Left ventricle myocardium inferior (tissue), 1 donor: Measurements from ENCODE around the gene COL21A1. TPM values are rescaled to one million over a fixed set of nuclear protein-coding genes. Genes with fewer than 3 reads are reported as not detected.

ENCODE experiments used
- DNase-seq: peaks from one replicate; pipeline ENCODE4 v3.0.0-alpha.2; 2020
- H3K27ac ChIP-seq: fragments of 200-600 bp; replicated peaks from 2 replicates; pipeline ENCODE4 v1.8.0; 2021
- H3K27me3 ChIP-seq: fragments of 200-600 bp; 2 replicates; pipeline ENCODE4 v1.8.0; 2021; ENCODE audit warnings: low read depth
- H3K36me3 ChIP-seq: fragments of 200-600 bp; 2 replicates; pipeline ENCODE4 v1.8.0; 2021
- H3K4me1 ChIP-seq: fragments of 200-600 bp; 2 replicates; pipeline ENCODE4 v1.8.0; 2021
- H3K4me3 ChIP-seq: fragments of 200-600 bp; 2 replicates; pipeline ENCODE4 v1.8.0; 2021; ENCODE audit warnings: mild to moderate bottlenecking, moderate library complexity
- H3K9me3 ChIP-seq: fragments of 200-600 bp; replicated peaks from 2 replicates; pipeline ENCODE4 v1.8.0; 2021
- intact Hi-C: fragments of 100-400 bp; cut with micrococcal nuclease; formaldehyde crosslinking; loops from one replicate; pipeline ENCODE4 v1.11.0; 2022
- total RNA-seq: library from RNA; stranded (reverse); fragmentation: NEBNext Ultra II Directional; extraction: Animal tissue kit (Norgen Biotek cat#: 25700); gene quantifications from one replicate; pipeline ENCODE4 v1.2.1, GENCODE V29; 2021
- TF ChIP-seq, protein P1 (sequence below): fragments of 200-600 bp; IDR thresholded peaks from 2 replicates; pipeline ENCODE4 v1.8.0; 2021; ENCODE audit warnings: antibody characterized with exemption, mild to moderate bottlenecking, borderline replicate concordance
- donor health status: DM: no; HTN: yes; CAD: no; lungs with severe emphysema.

Gene COL21A1
- total RNA-seq, 1 donor from 2014 or later: 54.3 TPM

GRCh38 chr6:56188429-56188828, 59.0 kb downstream of the COL21A1 start:
- no peak for DNase-seq
- Histone ChIP-seq H3K4me3 (no peak overlapping the region), H3K9me3 (peaks cover 24% of the 10 kb centered on the region), H3K27me3 (no peaks in the 10 kb centered on the region), H3K27ac (no peak overlapping the region), H3K4me1 (no peaks in the 10 kb centered on the region), H3K36me3 (no peaks in the 10 kb centered on the region)
- TF ChIP-seq, protein P1, sequence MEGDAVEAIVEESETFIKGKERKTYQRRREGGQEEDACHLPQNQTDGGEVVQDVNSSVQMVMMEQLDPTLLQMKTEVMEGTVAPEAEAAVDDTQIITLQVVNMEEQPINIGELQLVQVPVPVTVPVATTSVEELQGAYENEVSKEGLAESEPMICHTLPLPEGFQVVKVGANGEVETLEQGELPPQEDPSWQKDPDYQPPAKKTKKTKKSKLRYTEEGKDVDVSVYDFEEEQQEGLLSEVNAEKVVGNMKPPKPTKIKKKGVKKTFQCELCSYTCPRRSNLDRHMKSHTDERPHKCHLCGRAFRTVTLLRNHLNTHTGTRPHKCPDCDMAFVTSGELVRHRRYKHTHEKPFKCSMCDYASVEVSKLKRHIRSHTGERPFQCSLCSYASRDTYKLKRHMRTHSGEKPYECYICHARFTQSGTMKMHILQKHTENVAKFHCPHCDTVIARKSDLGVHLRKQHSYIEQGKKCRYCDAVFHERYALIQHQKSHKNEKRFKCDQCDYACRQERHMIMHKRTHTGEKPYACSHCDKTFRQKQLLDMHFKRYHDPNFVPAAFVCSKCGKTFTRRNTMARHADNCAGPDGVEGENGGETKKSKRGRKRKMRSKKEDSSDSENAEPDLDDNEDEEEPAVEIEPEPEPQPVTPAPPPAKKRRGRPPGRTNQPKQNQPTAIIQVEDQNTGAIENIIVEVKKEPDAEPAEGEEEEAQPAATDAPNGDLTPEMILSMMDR: no peak
- intact Hi-C loops: no loop called here

- no peak for DNase-seq
- intact Hi-C loops: no loop called here
- Histone ChIP-seq H3K4me3 (no peak overlapping the region), H3K4me1 (no peaks in the 10 kb centered on the region), H3K27ac (no peak overlapping the region), H3K9me3 (peaks cover 21% of the 10 kb centered on the region), H3K27me3 (no peaks in the 10 kb centered on the region), H3K36me3 (no peaks in the 10 kb centered on the region)
- TF ChIP-seq, protein P1: no peak
These were observed 59.7 kb downstream of the COL21A1 start for GRCh38 chr6:56187686-56188085.

GRCh38 chr6:56176741-56177140, 70.6 kb downstream of the COL21A1 start:
- Histone ChIP-seq H3K27ac (no peak overlapping the region), H3K4me1 (no peaks in the 10 kb centered on the region), H3K4me3 (no peak overlapping the region), H3K36me3 (no peaks in the 10 kb centered on the region), H3K27me3 (no peaks in the 10 kb centered on the region), H3K9me3 (peaks cover 53% of the 10 kb centered on the region)
- DNase-seq: no peak
- intact Hi-C loops: no loop called here
- TF ChIP-seq, protein P1: no peak

DNA sequence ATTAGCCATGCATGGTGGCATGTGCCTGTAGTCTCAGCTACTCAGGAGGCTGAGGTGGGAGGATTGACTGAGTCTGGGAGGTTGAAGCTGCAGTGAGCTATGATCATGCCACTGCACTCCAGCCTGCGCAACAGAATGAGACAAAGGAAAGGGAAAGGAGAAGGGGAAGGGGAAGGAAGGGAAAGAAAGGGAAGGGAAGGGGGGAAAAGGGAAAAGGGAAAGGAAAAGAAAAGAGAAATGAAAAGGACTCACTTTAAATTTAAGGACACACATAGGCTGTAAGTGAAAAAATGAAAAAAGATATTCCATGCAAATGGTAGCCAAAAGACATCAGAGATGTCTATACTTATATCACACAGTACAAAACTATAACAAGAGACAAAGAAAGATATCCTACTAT, 74.2 kb downstream of the COL21A1 start:
- Histone ChIP-seq H3K27me3 (no peaks in the 10 kb centered on the region), H3K27ac (no peak overlapping the region), H3K36me3 (no peaks in the 10 kb centered on the region), H3K4me1 (no peaks in the 10 kb centered on the region), H3K4me3 (no peak overlapping the region), H3K9me3 (peaks cover 71% of the 10 kb centered on the region)
- TF ChIP-seq, protein P1: no peak
- intact Hi-C loops: no loop called here
- DNase-seq: no peak

GRCh38 chr6:56172144-56172543, 75.2 kb downstream of the COL21A1 start:
- Histone ChIP-seq H3K36me3 (no peaks in the 10 kb centered on the region), H3K27ac (no peak overlapping the region), H3K27me3 (no peaks in the 10 kb centered on the region), H3K4me3 (no peak overlapping the region), H3K9me3 (peaks cover 71% of the 10 kb centered on the region), H3K4me1 (no peaks in the 10 kb centered on the region)
- DNase-seq: no peak
- TF ChIP-seq, protein P1: no peak
- intact Hi-C loops: no loop called here

GRCh38 chr6:56169366-56169765, 78.0 kb downstream of the COL21A1 start:
- TF ChIP-seq, protein P1: no peak
- H3K27me3 ChIP-seq: no peaks in the 10 kb centered on the region

More at GRCh38 chr6:56169366-56169765, 78.0 kb downstream of the COL21A1 start:
- DNase-seq: no peak
- no peak overlapping the region for H3K27ac ChIP-seq
- H3K9me3 ChIP-seq: peaks cover 44% of the 10 kb centered on the region
- H3K4me3 ChIP-seq: no peak overlapping the region
- intact Hi-C loops: no loop called here
- H3K4me1 ChIP-seq: no peaks in the 10 kb centered on the region
- H3K36me3 ChIP-seq: no peaks in the 10 kb centered on the region
